A549 (cell line): Measurements from ENCODE around the gene P3H2. TPM values are rescaled to one million over a fixed set of nuclear protein-coding genes. Genes with fewer than 3 reads are reported as not detected.

Experiments used
- ATAC-seq, 2 experiments: fragments of 200-7000 bp in 1 of 2; fragments of >200 bp in 1 of 2; cut with Nextera tagmentation in 1 of 2; cut with Tn5 transposase in 1 of 2; 3 replicates each; pipeline versions ENCODE4 v1.8.0 to v1.9.1; 2018 to 2020; ENCODE audit warnings: mild to moderate bottlenecking in 1 of 2, moderate library complexity in 1 of 2
- CTCF ChIA-PET: fragments of 300-600 bp; sonication (Branson Sonifier 250); formaldehyde crosslinking; extraction: SDS; loops from one replicate; lab custom pipeline; 2021; ENCODE audit warnings: antibody characterized with exemption, inconsistent platforms; lab: Yijun Ruan, JAX
- POLR2A ChIA-PET: fragments of 350-600 bp; formaldehyde crosslinking; extraction: SDS; loops from one replicate; lab custom pipeline; 2021; ENCODE audit warnings: antibody characterized with exemption, inconsistent platforms; lab: Yijun Ruan, JAX
- DNase-seq, 2 experiments: peaks; one replicate each; pipeline versions ENCODE4 v3.0.0 to v3.0.0-alpha.2; 2011 to 2016; ENCODE audit warnings: low read depth in 1 of 2, low spot score in 1 of 2
- FAIRE-seq: peaks from 2 replicates; lab custom pipeline; 2011; peaks lifted over from hg19 to GRCh38; lab: Jason Lieb, UNC
- H3K27ac ChIP-seq, 2 experiments: fragments of >200 bp; sonication (Bioruptor Twin); formaldehyde crosslinking; 3 replicates each; pipeline ENCODE4 v1.5.1; 2016 to 2017
- H3K4me1 ChIP-seq: fragments of >200 bp; sonication (Bioruptor Twin); formaldehyde crosslinking; 3 replicates; pipeline ENCODE4 v1.6.1; 2016
- H3K4me2 ChIP-seq: fragments of >200 bp; sonication (Bioruptor Twin); formaldehyde crosslinking; 3 replicates; pipeline ENCODE4 v1.6.1; 2016
- H3K4me3 ChIP-seq: fragments of >200 bp; sonication (Bioruptor Twin); formaldehyde crosslinking; 3 replicates; pipeline ENCODE4 v1.5.1; 2016
- H3K9me3 ChIP-seq: fragments of >200 bp; sonication (Bioruptor Twin); formaldehyde crosslinking; 3 replicates; pipeline ENCODE4 v1.6.1; 2016
- CBX2 ChIP-seq: fragments of 200-600 bp; sonication (generic); IDR thresholded peaks from 2 replicates; pipeline ENCODE4 v1.6.1; 2016; ENCODE audit warnings: low read depth, mild to moderate bottlenecking, borderline replicate concordance
- CHD2 ChIP-seq: fragments of 150-350 bp; IDR thresholded peaks from 2 replicates; pipeline ENCODE4 v1.6.1; 2014; ENCODE audit warnings: low read length; ENCODE audit not compliant: partially characterized antibody
- E2F6 ChIP-seq: IDR thresholded peaks from 2 replicates; pipeline ENCODE4 v1.6.1; 2012; ENCODE audit warnings: low read depth, borderline replicate concordance
- EHMT2 ChIP-seq: fragments of 200-600 bp; sonication (generic); IDR thresholded peaks from 2 replicates; pipeline ENCODE4 v1.6.1; 2016; ENCODE audit warnings: antibody characterized with exemption, low read depth, mild to moderate bottlenecking, moderate library complexity
- EP300 ChIP-seq, 2 experiments: fragments of >200 bp; sonication (Bioruptor Twin); formaldehyde crosslinking; IDR thresholded peaks; 2 replicates in 1 of 2; 3 replicates in 1 of 2; pipeline ENCODE4 v1.6.1; 2016 to 2017
- FOSL2 ChIP-seq, 2 experiments: fragments of 450-650 bp in 1 of 2; fragments of >200 bp in 1 of 2; sonication (Bioruptor Twin) in 1 of 2; formaldehyde crosslinking; IDR thresholded peaks; 2 replicates each; pipeline versions ENCODE4 v1.5.0 to v1.6.1; 2016 to 2020; ENCODE audit warnings: mild to moderate bottlenecking in 1 of 2, moderate library complexity in 1 of 2
- FOXS1 ChIP-seq: fragments of 250-450 bp; sonication (Bioruptor Pico); IDR thresholded peaks from 2 replicates; pipeline ENCODE4 v1.5.0; 2020; ENCODE audit warnings: mild to moderate bottlenecking, moderate library complexity
- GATA3 ChIP-seq: IDR thresholded peaks from 2 replicates; pipeline ENCODE4 v1.6.1; 2012; ENCODE audit warnings: borderline replicate concordance
- HDAC2 ChIP-seq: fragments of 200-600 bp; sonication (generic); IDR thresholded peaks from 2 replicates; pipeline ENCODE4 v1.6.1; 2016
- HEYL ChIP-seq: fragments of 250-450 bp; sonication (Bioruptor Pico); IDR thresholded peaks from 2 replicates; pipeline ENCODE4 v1.8.0; 2021; ENCODE audit warnings: mild to moderate bottlenecking, moderate library complexity
- HOXB13 ChIP-seq: fragments of 250-450 bp; sonication (Bioruptor Pico); IDR thresholded peaks from 2 replicates; pipeline ENCODE4 v1.5.0; 2020; ENCODE audit warnings: low read depth, mild to moderate bottlenecking, moderate library complexity
- HOXB5 ChIP-seq: fragments of 250-450 bp; sonication (Bioruptor Pico); IDR thresholded peaks from 2 replicates; pipeline ENCODE4 v1.5.0; 2020; ENCODE audit warnings: mild to moderate bottlenecking, moderate library complexity
- JUN ChIP-seq, 2 experiments: fragments of >200 bp; sonication (Bioruptor Twin); formaldehyde crosslinking; IDR thresholded peaks; 2 replicates in 1 of 2; 3 replicates in 1 of 2; pipeline ENCODE4 v1.6.1; 2016 to 2017
- KDM1A ChIP-seq: fragments of 200-600 bp; sonication (generic); IDR thresholded peaks from 2 replicates; pipeline ENCODE4 v1.6.1; 2016; ENCODE audit warnings: low read depth, mild to moderate bottlenecking
- KDM5A ChIP-seq: fragments of 200-600 bp; sonication (generic); IDR thresholded peaks from 2 replicates; pipeline ENCODE4 v1.6.1; 2016; ENCODE audit warnings: antibody characterized with exemption, mild to moderate bottlenecking
- MAFK ChIP-seq: fragments of 450-650 bp; IDR thresholded peaks from 2 replicates; pipeline ENCODE4 v1.6.1; 2014; ENCODE audit not compliant: partially characterized antibody
- MYC ChIP-seq: IDR thresholded peaks from 2 replicates; pipeline ENCODE4 v1.6.1; 2012; ENCODE audit warnings: mild to moderate bottlenecking, inconsistent platforms, low read length, improper control_type of control experiment, borderline replicate concordance
- NFE2L2 ChIP-seq: fragments of 150-350 bp; conservative IDR thresholded peaks from 2 replicates; pipeline ENCODE4 v1.6.1; 2014; ENCODE audit warnings: low read length
- PBX3 ChIP-seq: IDR thresholded peaks from 2 replicates; pipeline ENCODE4 v1.6.1; 2012
- PHF8 ChIP-seq: fragments of 200-600 bp; sonication (generic); IDR thresholded peaks from 2 replicates; pipeline ENCODE4 v1.6.1; 2016; ENCODE audit warnings: low read depth, mild to moderate bottlenecking, antibody characterized with exemption, moderate library complexity, borderline replicate concordance
- POLR2A ChIP-seq: IDR thresholded peaks from 2 replicates; pipeline ENCODE4 v1.6.1; 2012; ENCODE audit warnings: mild to moderate bottlenecking, low read length
- POLR2AphosphoS2 ChIP-seq: conservative IDR thresholded peaks from 2 replicates; pipeline ENCODE4 v1.6.1; 2012; ENCODE audit warnings: low read length, improper control_type of control experiment, inconsistent platforms
- RARB ChIP-seq: fragments of 250-450 bp; sonication (Bioruptor Pico); IDR thresholded peaks from 2 replicates; pipeline ENCODE4 v1.8.0; 2021; ENCODE audit warnings: mild to moderate bottlenecking, moderate library complexity
- RFX5 ChIP-seq: fragments of 450-650 bp; IDR thresholded peaks from 2 replicates; pipeline ENCODE4 v1.7.1; 2014; ENCODE audit warnings: antibody characterized with exemption, mild to moderate bottlenecking, moderate library complexity
- USF2 ChIP-seq: fragments of 450-650 bp; IDR thresholded peaks from 2 replicates; pipeline ENCODE4 v1.6.1; 2014; ENCODE audit warnings: antibody characterized with exemption
- ZNF302 ChIP-seq: fragments of 250-450 bp; sonication (Bioruptor Pico); IDR thresholded peaks from 2 replicates; pipeline ENCODE4 v1.9.0; 2021; ENCODE audit warnings: inconsistent platforms, mild to moderate bottlenecking, moderate library complexity
- ZSCAN20 ChIP-seq: fragments of 250-450 bp; sonication (Bioruptor Pico); IDR thresholded peaks from 2 replicates; pipeline ENCODE4 v1.8.0; 2022; ENCODE audit warnings: mild to moderate bottlenecking, moderate library complexity
- WGBS: methylation state at CpG from one replicate; pipeline ENCODE4 v1.1.6; 2017; ENCODE audit errors: missing lambda C conversion rate; 5-methylcytosine and 5-hydroxymethylcytosine counted together
- polyA plus RNA-seq, 4 experiments: library from polyadenylated mRNA; depleted of rRNA in 3 of 4; stranded (reverse); fragments of >200 nt; fragmentation: RNase III in 1 of 4; extraction: RNeasy Plus Mini Kit Qiagen cat#74134 plus additional on column Dnase treatment in 1 of 4; gene quantifications; 2 replicates in 3 of 4; 3 replicates in 1 of 4; pipeline ENCODE4 v1.2.3, GENCODE V29; 2011 to 2017

Gene P3H2
- polyA plus RNA-seq, 2 of the 4 experiments (the other 2 are of a cell fraction) = 56.6 to 72.5 TPM

GRCh38 chr3:190031887-190032752 lies 88.6 kb downstream of the P3H2 start:
- no peaks in the 10 kb centered on the region for H3K9me3 ChIP-seq
- peak overlapping the region; percentile 66 for H3K4me2 ChIP-seq
- 21% methylated on average over 1 of the region's 1 CpG for WGBS
- H3K4me1 ChIP-seq = peaks cover 30% of the 10 kb centered on the region
- DNase-seq (no peak), FAIRE-seq (no peak), ATAC-seq (peak in 1 of 2 experiments; percentile 60; a peak in 3 of 6 replicates)
- H3K27ac ChIP-seq = peak overlapping the region; percentile 76 to 89
- ChIA-PET POLR2A (no interaction called here), CTCF (interaction anchor here (1.1 to 1.3 kb wide), 2 partner anchors 24 to 89 kb away, joined by 3 to 4 read pairs; partner anchors contain the start of gene P3H2)
- H3K4me3 ChIP-seq = no peak overlapping the region
- TF ChIP-seq MAFK = peak; percentile 92
- TF ChIP-seq RARB = no peak
- peak; percentile 73; the same call in 1 of the 2 replicates for TF ChIP-seq NFE2L2
- no peak for TF ChIP-seq FOSL2 (IDR thresholded peaks at IDR 0.05)
- peak; percentile 22; the same call in 1 of the 2 replicates for TF ChIP-seq FOSL2 (CRISPR knock-in tag; IDR thresholded peaks at IDR 0.05)

GRCh38 chr3:190027116-190027515 lies 93.6 kb downstream of the P3H2 start:
- ChIA-PET POLR2A (no interaction called here), CTCF (interaction anchor here (1.0 to 1.4 kb wide), 2 partner anchors 10 to 94 kb away, joined by 4 to 5 read pairs; partner anchors contain the start of gene P3H2)
- TF ChIP-seq EP300 (IDR thresholded peaks at IDR 0.05) = no peak
- no peak for TF ChIP-seq KDM1A
- no peak for TF ChIP-seq HOXB5 (CRISPR knock-in tag)
- TF ChIP-seq POLR2A = no peak
- TF ChIP-seq RFX5 = no peak
- no peak overlapping the region for H3K4me3 ChIP-seq
- FAIRE-seq (no peak), ATAC-seq (no peak), DNase-seq (no peak)
- WGBS = 94% methylated on average over 3 of the region's 3 CpGs
- peaks cover 29% of the 10 kb centered on the region for H3K4me1 ChIP-seq
- no peak overlapping the region for H3K4me2 ChIP-seq
- H3K9me3 ChIP-seq = no peaks in the 10 kb centered on the region
- H3K27ac ChIP-seq = peak overlapping the region in 1 of 2 experiments; percentile 38; a peak in 1 of 6 replicates

- no peak overlapping the region for H3K4me2 ChIP-seq
- no peak overlapping the region for H3K27ac ChIP-seq
- TF ChIP-seq CBX2 = no peak
- no peak for TF ChIP-seq HOXB5 (CRISPR knock-in tag)
- no peak for TF ChIP-seq MYC
- 0 out of 2 replicates have a peak, but pooled peaks have one; percentile 53 for TF ChIP-seq HOXB13
- 0 out of 2 replicates have a peak, but pooled peaks have one; percentile 50 for TF ChIP-seq ZNF302 (CRISPR knock-in tag)
- 0 out of 2 replicates have a peak, but pooled peaks have one; percentile 36 for TF ChIP-seq HEYL (CRISPR knock-in tag)
- TF ChIP-seq FOXS1 = 0 out of 2 replicates have a peak, but pooled peaks have one; percentile 23
- ChIA-PET CTCF (interaction anchor here (1.0 to 1.4 kb wide), 3 partner anchors 9 to 95 kb away, joined by 3 to 5 read pairs (median 4); partner anchors contain the start of gene P3H2), POLR2A (no interaction called here)
- FAIRE-seq (no peak), DNase-seq (no peak), ATAC-seq (no peak)
- H3K4me1 ChIP-seq = peaks cover 28% of the 10 kb centered on the region; the same call in 2 of the 3 replicates
- 91% methylated on average over 6 of the region's 6 CpGs for WGBS
- no peaks in the 10 kb centered on the region for H3K9me3 ChIP-seq
- no peak overlapping the region for H3K4me3 ChIP-seq
Measured at GRCh38 chr3:190026154-190026553, 94.5 kb downstream of the P3H2 start.

GRCh38 chr3:190024912-190025311 lies 95.8 kb downstream of the P3H2 start:
- peak overlapping the region in 1 of 2 experiments; percentile 51; a peak in 1 of 6 replicates for H3K27ac ChIP-seq
- FAIRE-seq (no peak), DNase-seq (no peak), ATAC-seq (no peak)
- POLR2A ChIA-PET = no interaction called here
- no peak for TF ChIP-seq MAFK
- TF ChIP-seq POLR2AphosphoS2 = no peak
- no peak for TF ChIP-seq PHF8
- no peak for TF ChIP-seq HDAC2
- no peak for TF ChIP-seq FOXS1
- no peak for TF ChIP-seq USF2
- TF ChIP-seq KDM5A = no peak
- TF ChIP-seq ZSCAN20 (CRISPR knock-in tag) = no peak
- TF ChIP-seq E2F6 = no peak
- TF ChIP-seq EP300 (IDR thresholded peaks at IDR 0.05) = no peak
- TF ChIP-seq KDM1A = no peak
- no peak for TF ChIP-seq RARB
- TF ChIP-seq HEYL (CRISPR knock-in tag) = no peak
- TF ChIP-seq PBX3 = no peak
- TF ChIP-seq EHMT2 = no peak
- no peak for TF ChIP-seq JUN (IDR thresholded peaks at IDR 0.05)
- TF ChIP-seq CHD2 = no peak
- TF ChIP-seq GATA3 = no peak
- no peak overlapping the region for H3K4me3 ChIP-seq
- H3K4me2 ChIP-seq = 0 out of 3 replicates have a peak overlapping the region, but pooled peaks have one; percentile 6
- CTCF ChIA-PET = interaction anchor here (1.2 kb wide), 1 partner anchor 297 kb away, joined by 3 read pairs; the partner anchor contains the start of gene CLDN1
- no peaks in the 10 kb centered on the region for H3K9me3 ChIP-seq
- WGBS = 52% methylated on average over 4 of the region's 4 CpGs
- H3K4me1 ChIP-seq = peaks cover 38% of the 10 kb centered on the region; the same call in 2 of the 3 replicates
